HepG2 (cell line): ENCODE data around the gene CACNA1D. TPM values are rescaled to one million over a fixed set of nuclear protein-coding genes. Genes with fewer than 3 reads are reported as not detected.

Experiments
- ATAC-seq: fragments of 200-7000 bp; cut with Tn5 transposase; 3 replicates; pipeline ENCODE4 v1.9.1; 2020; ENCODE audit warnings: mild to moderate bottlenecking, moderate library complexity
- BruUV-seq: library from RNA; stranded (reverse); fragments of 400-500 nt; replicated peaks from 2 replicates; lab custom pipeline; 2021; lab: Mats Ljungman, UMichigan
- CTCF ChIA-PET: fragments of 300-600 bp; formaldehyde crosslinking; extraction: SDS; loops from one replicate; lab custom pipeline; 2021; ENCODE audit warnings: low total read pairs, inconsistent platforms, low intra/inter-chr PET ratio; lab: Yijun Ruan, JAX
- POLR2A ChIA-PET: fragments of 350-600 bp; sonication (Branson Sonifier 250); formaldehyde crosslinking; loops from one replicate; lab custom pipeline; 2020; ENCODE audit warnings: antibody characterized with exemption, inconsistent platforms; lab: Yijun Ruan, JAX
- DNase-seq: peaks from one replicate; pipeline ENCODE4 v3.0.0-alpha.2; 2015; ENCODE audit warnings: low spot score
- FAIRE-seq: peaks from 3 replicates; lab custom pipeline; 2011; peaks lifted over from hg19 to GRCh38; lab: Jason Lieb, UNC
- H2AFZ ChIP-seq: one replicate; pipeline ENCODE4 v1.6.1; 2011; ENCODE audit warnings: low read length, inconsistent platforms
- H3K27ac ChIP-seq: fragments of 300-600 bp; 3 replicates; pipeline ENCODE4 v1.8.0; 2011; ENCODE audit warnings: mixed run types, mild to moderate bottlenecking, mixed read lengths, low read length, inconsistent platforms; ENCODE audit not compliant: insufficient read depth; ENCODE audit errors: extremely low read length
- H3K27me3 ChIP-seq, 2 experiments: fragments of 200-600 bp in 1 of 2; 2 replicates in 1 of 2; 3 replicates in 1 of 2; pipeline versions ENCODE4 v1.6.0 to v1.8.0; 2011; ENCODE audit warnings: low read length in 2 of 2, mild to moderate bottlenecking in 2 of 2, moderate library complexity in 2 of 2, inconsistent platforms in 1 of 2; ENCODE audit not compliant: insufficient read depth in 2 of 2, control insufficient read depth in 1 of 2
- H3K36me3 ChIP-seq, 2 experiments: fragments of 200-600 bp in 1 of 2; replicated peaks in 1 of 2; 2 replicates in 1 of 2; 3 replicates in 1 of 2; pipeline versions ENCODE4 v1.5.1 to v1.8.0; 2011; ENCODE audit warnings: low read length in 2 of 2, inconsistent platforms in 1 of 2; ENCODE audit not compliant: insufficient read depth in 2 of 2, control insufficient read depth in 1 of 2
- H3K4me1 ChIP-seq: 2 replicates; pipeline ENCODE4 v1.5.1; 2012; ENCODE audit warnings: low read length, inconsistent platforms; ENCODE audit not compliant: insufficient read depth
- H3K4me2 ChIP-seq: 2 replicates; pipeline ENCODE4 v1.6.0; 2011; ENCODE audit warnings: low read depth, low read length, inconsistent platforms
- H3K4me3 ChIP-seq, 3 experiments: fragments of 200-600 bp in 1 of 3; sonication (generic), shearing (Covaris generic) in 1 of 3; replicated peaks in 1 of 3; 2 replicates each; pipeline ENCODE4 v1.5.1; 2011 to 2016; ENCODE audit warnings: low read length in 3 of 3, inconsistent platforms in 2 of 3, low read depth in 2 of 3, mild to moderate bottlenecking in 2 of 3, control low read depth in 1 of 3, mixed read lengths in 1 of 3; ENCODE audit not compliant: insufficient read depth in 1 of 3
- H3K79me2 ChIP-seq: one replicate; pipeline ENCODE4 v1.6.1; 2011; ENCODE audit warnings: low read length, inconsistent platforms; ENCODE audit not compliant: insufficient read depth
- H3K9ac ChIP-seq: 2 replicates; pipeline ENCODE4 v1.6.0; 2011; ENCODE audit warnings: mild to moderate bottlenecking, low read depth, low read length, inconsistent platforms; ENCODE audit not compliant: insufficient read depth
- H3K9me3 ChIP-seq: 2 replicates; pipeline ENCODE4 v1.5.1; 2012; ENCODE audit warnings: mild to moderate bottlenecking, low read length
- H4K20me1 ChIP-seq: 2 replicates; pipeline ENCODE4 v1.6.0; 2011; ENCODE audit warnings: inconsistent platforms, mild to moderate bottlenecking, low read length, moderate library complexity; ENCODE audit not compliant: insufficient read depth
- ASH2L ChIP-seq: fragments of 300-600, 200-600 bp; sonication (generic); IDR thresholded peaks from 2 replicates; pipeline ENCODE4 v1.7.0; 2017; ENCODE audit warnings: low read depth, mild to moderate bottlenecking, moderate library complexity, mixed read lengths, low read length; ENCODE audit not compliant: insufficient read length
- CHCHD3 ChIP-seq: sonication (generic); formaldehyde crosslinking; IDR thresholded peaks from 2 replicates; pipeline ENCODE4 v1.8.0; 2022; ENCODE audit warnings: mild to moderate bottlenecking, missing genetic modification reagents, moderate library complexity
- KLF12 ChIP-seq: sonication (generic); formaldehyde crosslinking; IDR thresholded peaks from 2 replicates; pipeline ENCODE4 v1.4.0; 2020; ENCODE audit warnings: missing genetic modification reagents, borderline replicate concordance
- MIXL1 ChIP-seq: IDR thresholded peaks from 2 replicates; pipeline ENCODE4 v1.6.1; 2016
- NR2C2 ChIP-seq: sonication (generic); formaldehyde crosslinking; IDR thresholded peaks from 2 replicates; pipeline ENCODE4 v1.4.0; 2020; ENCODE audit warnings: missing genetic modification reagents, mild to moderate bottlenecking, moderate library complexity, borderline replicate concordance
- RERE ChIP-seq: IDR thresholded peaks from 2 replicates; pipeline ENCODE4 v1.6.1; 2016; ENCODE audit warnings: low read depth, missing genetic modification reagents, missing compliant biosample characterization
- SMC3 ChIP-seq: IDR thresholded peaks from 2 replicates; pipeline ENCODE4 v1.6.1; 2011; ENCODE audit warnings: low read length, improper control_type of control experiment
- STAG1 ChIP-seq: sonication (generic); formaldehyde crosslinking; IDR thresholded peaks from 2 replicates; pipeline ENCODE4 v1.4.0; 2020; ENCODE audit warnings: missing genetic modification reagents
- TBL1XR1 ChIP-seq: fragments of 150-350 bp; IDR thresholded peaks from 2 replicates; pipeline ENCODE4 v1.6.1; 2014; ENCODE audit warnings: borderline replicate concordance, low read length; ENCODE audit not compliant: partially characterized antibody
- YY1 ChIP-seq: IDR thresholded peaks from 2 replicates; pipeline ENCODE4 v1.6.1; 2011; ENCODE audit warnings: low read length, low read depth, moderate library complexity, mild to moderate bottlenecking; ENCODE audit not compliant: insufficient read depth, insufficient replicate concordance
- ZNF501 ChIP-seq: sonication (generic); formaldehyde crosslinking; IDR thresholded peaks from 2 replicates; pipeline ENCODE4 v1.5.1; 2020; ENCODE audit warnings: mild to moderate bottlenecking, moderate library complexity, missing genetic modification reagents
- WGBS: methylation state at CpG from one replicate; pipeline ENCODE4 v1.1.6; 2017; ENCODE audit warnings: low lambda C conversion rate; 5-methylcytosine and 5-hydroxymethylcytosine counted together
- in situ Hi-C: cut with HindIII; loops from 2 replicates; pipeline ENCODE4 v1.10.0; 2017; ENCODE audit warnings: low pct_unique_long_range_greater_than_20kb; ENCODE audit not compliant: extremely low pct_ligation_motif_present
- intact Hi-C: fragments of 100-400 bp; cut with micrococcal nuclease; formaldehyde crosslinking; loops from one replicate; pipeline ENCODE4 v1.10.0; 2022; ENCODE audit not compliant: unreplicated experiment
- polyA plus RNA-seq, 8 experiments: library from polyadenylated mRNA; depleted of rRNA in 3 of 8; stranded (reverse) in 7 of 8; unstranded in 1 of 8; fragments of >200 nt; fragmentation: Illumina TruSeq in 4 of 8; extraction: Trizol in 4 of 8; gene quantifications; 2 replicates each; pipeline versions ENCODE4 v1.2.1 to v1.2.3, GENCODE V29; 2011 to 2016; ENCODE audit warnings: low read depth in 4 of 8, missing spikeins in 1 of 8, mixed read lengths in 1 of 8; ENCODE audit not compliant: insufficient read depth in 1 of 8
- total RNA-seq, 5 experiments: library from RNA; depleted of rRNA; stranded (reverse); fragments of >200 nt; fragmentation: Illumina TruSeq; extraction: Trizol; gene quantifications; 2 replicates each; pipeline ENCODE4 v1.2.3, GENCODE V29; 2016; ENCODE audit warnings: low read depth in 1 of 5
- TF ChIP-seq, protein P1 (sequence below): sonication (generic); formaldehyde crosslinking; IDR thresholded peaks from 2 replicates; pipeline ENCODE4 v1.4.0; 2020; ENCODE audit warnings: missing genetic modification reagents
- TF ChIP-seq, protein P2 (sequence below): sonication (generic); formaldehyde crosslinking; IDR thresholded peaks from 2 replicates; pipeline ENCODE4 v1.5.1; 2020; ENCODE audit warnings: mild to moderate bottlenecking, moderate library complexity, missing genetic modification reagents

Gene CACNA1D
- total and polyA plus RNA-seq, 2 of the 13 experiments (the other 11 are each of a cell fraction or from before 2014, with no cell fraction given), result 0.26 to 0.38 TPM

GRCh38 chr3:53709860-53710674 is 215.7 kb downstream of the CACNA1D start:
- Histone ChIP-seq H3K9ac (no peak overlapping the region), H2AFZ (no peak overlapping the region), H3K4me2 (peak overlapping the region; percentile 41), H3K27ac (no peak overlapping the region), H3K27me3 (no peaks in the 10 kb centered on the region; a peak in 1 of 5 replicates), H4K20me1 (no peaks in the 10 kb centered on the region), H3K4me3 (no peak overlapping the region), H3K4me1 (peaks cover 8% of the 10 kb centered on the region), H3K36me3 (no peaks in the 10 kb centered on the region), H3K9me3 (no peaks in the 10 kb centered on the region), H3K79me2 (no peaks in the 10 kb centered on the region)
- 16% methylated on average over 11 of the region's 11 CpGs for WGBS
- POLR2A ChIA-PET, result no interaction called here
- no TSS peak for BruUV-seq
- ATAC-seq (peak; percentile 95), DNase-seq (peak; percentile 50), FAIRE-seq (peak; percentile 56)
- intact Hi-C loops, result loop anchor here (1.0 to 5.0 kb wide), 3 partner anchors 33 to 513 kb away; no protein-coding TSS in a partner anchor
- CTCF ChIA-PET, result interaction anchor here (1.1 to 3.1 kb wide), 5 partner anchors 33 to 411 kb away, joined by 3 to 28 read pairs (median 7); no protein-coding TSS in a partner anchor
- in situ Hi-C loops, result loop anchor here (10.0 kb wide), 1 partner anchor 335 kb away; no protein-coding TSS in a partner anchor
- TF ChIP-seq KLF12 (CRISPR knock-in tag) (no peak), TBL1XR1 (no peak), NR2C2 (CRISPR knock-in tag) (no peak), YY1 (peak; percentile 57), ASH2L (no peak), MIXL1 (0 out of 2 replicates have a peak, but pooled peaks have one; percentile 22), CHCHD3 (CRISPR knock-in tag) (no peak), SMC3 (peak; percentile 61), ZNF501 (CRISPR knock-in tag) (0 out of 2 replicates have a peak, but pooled peaks have one; percentile 32), RERE (no peak), STAG1 (CRISPR knock-in tag) (peak; percentile 89)
- TF ChIP-seq, protein P1, sequence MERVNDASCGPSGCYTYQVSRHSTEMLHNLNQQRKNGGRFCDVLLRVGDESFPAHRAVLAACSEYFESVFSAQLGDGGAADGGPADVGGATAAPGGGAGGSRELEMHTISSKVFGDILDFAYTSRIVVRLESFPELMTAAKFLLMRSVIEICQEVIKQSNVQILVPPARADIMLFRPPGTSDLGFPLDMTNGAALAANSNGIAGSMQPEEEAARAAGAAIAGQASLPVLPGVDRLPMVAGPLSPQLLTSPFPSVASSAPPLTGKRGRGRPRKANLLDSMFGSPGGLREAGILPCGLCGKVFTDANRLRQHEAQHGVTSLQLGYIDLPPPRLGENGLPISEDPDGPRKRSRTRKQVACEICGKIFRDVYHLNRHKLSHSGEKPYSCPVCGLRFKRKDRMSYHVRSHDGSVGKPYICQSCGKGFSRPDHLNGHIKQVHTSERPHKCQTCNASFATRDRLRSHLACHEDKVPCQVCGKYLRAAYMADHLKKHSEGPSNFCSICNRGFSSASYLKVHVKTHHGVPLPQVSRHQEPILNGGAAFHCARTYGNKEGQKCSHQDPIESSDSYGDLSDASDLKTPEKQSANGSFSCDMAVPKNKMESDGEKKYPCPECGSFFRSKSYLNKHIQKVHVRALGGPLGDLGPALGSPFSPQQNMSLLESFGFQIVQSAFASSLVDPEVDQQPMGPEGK (CRISPR knock-in tag), result 0 out of 2 replicates have a peak, but pooled peaks have one; percentile 34
- TF ChIP-seq, protein P2, sequence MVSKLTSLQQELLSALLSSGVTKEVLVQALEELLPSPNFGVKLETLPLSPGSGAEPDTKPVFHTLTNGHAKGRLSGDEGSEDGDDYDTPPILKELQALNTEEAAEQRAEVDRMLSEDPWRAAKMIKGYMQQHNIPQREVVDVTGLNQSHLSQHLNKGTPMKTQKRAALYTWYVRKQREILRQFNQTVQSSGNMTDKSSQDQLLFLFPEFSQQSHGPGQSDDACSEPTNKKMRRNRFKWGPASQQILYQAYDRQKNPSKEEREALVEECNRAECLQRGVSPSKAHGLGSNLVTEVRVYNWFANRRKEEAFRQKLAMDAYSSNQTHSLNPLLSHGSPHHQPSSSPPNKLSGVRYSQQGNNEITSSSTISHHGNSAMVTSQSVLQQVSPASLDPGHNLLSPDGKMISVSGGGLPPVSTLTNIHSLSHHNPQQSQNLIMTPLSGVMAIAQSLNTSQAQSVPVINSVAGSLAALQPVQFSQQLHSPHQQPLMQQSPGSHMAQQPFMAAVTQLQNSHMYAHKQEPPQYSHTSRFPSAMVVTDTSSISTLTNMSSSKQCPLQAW, result peak; percentile 62
